GM12864 (cell line): Measurements from ENCODE around the gene MORN2.

Experiments
- DNase-seq: peaks from one replicate; pipeline ENCODE4 v3.0.0-alpha.2; 2011; ENCODE audit warnings: low read depth
- H3K4me3 ChIP-seq: 2 replicates; pipeline ENCODE4 v1.5.1; 2011; ENCODE audit warnings: mild to moderate bottlenecking, low read depth, low read length, control low read depth
- CTCF ChIP-seq: IDR thresholded peaks from 2 replicates; pipeline ENCODE4 v1.5.1; 2011; ENCODE audit warnings: low read depth, mild to moderate bottlenecking, moderate library complexity, low read length, control low read depth, inconsistent platforms; ENCODE audit errors: missing control alignments

MORN2 gene

DNA sequence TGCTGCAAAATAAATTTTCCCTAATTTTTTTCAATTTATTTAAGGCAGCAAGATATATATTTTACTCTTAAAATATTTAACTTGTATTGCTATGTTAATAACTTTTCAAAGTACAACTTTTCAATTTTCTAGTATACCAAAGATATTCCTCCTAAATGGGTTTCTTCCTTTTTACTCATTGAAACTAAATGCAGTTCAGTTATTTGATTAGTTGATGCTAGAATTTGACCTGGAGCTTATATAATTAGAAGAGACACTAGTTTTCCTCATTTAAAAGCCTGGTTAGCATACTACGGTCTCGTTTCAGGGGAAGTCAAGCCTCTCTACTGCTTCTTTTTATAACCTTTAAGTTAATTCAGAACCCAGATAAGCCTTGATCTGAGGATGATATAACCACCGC lies 13.8 kb downstream of the MORN2 start, which contains the start of gene ARHGEF33:
Gene ARHGEF33, plus strand, starts transcription at position 301 of the 400 bp plus-strand sequence. CDS start 29,573 bp downstream, outside the sequence.
- no peak for TF ChIP-seq CTCF
- no peak for DNase-seq
- H3K4me3 ChIP-seq, result no peak within 1 kb of the TSS

GRCh38 chr2:38892819-38893218 lies 17.0 kb downstream of the MORN2 start:
- no peak for DNase-seq
- no peak overlapping the region for H3K4me3 ChIP-seq
- TF ChIP-seq CTCF, result no peak

DNA sequence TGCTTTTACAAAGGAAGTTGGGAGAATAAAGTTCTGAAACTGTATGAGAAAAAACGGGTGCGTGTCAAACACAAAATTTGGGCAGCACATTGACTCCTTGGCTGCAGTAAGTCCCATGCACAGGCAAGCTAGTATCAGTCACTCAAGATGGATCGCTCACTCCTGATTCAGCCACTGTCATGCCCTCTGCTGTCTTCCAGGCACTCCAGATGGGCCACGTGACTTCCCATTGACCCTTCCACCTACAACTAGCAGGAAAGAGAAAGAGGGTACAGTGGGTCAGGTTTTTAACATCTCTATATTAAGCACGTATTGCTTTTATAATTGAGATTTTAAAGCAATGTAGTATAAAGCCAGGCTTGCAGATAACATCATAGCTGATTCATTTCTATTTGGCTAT lies 22.5 kb downstream of the MORN2 start:
- TF ChIP-seq CTCF, result no peak
- no peak for DNase-seq
- H3K4me3 ChIP-seq, result no peak overlapping the region

DNA sequence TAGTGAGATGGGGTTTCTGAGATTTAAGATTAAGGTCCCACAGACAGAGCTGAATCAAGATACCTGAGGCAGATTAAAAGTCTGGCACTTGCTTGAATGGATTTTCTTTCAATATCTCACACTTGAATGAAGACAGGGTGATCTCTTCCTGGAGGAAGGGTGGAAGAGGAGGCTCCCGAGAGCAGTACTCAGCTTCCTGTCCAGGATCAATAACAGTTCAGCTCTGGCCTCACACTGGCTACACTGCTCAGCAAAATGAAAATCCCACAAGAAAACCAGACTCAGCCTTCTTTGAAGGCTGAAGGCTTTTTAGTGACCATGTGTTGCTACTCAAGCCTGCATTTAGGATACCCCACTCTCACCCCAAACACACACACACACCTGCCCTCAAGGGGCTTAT lies 24.9 kb downstream of the MORN2 start:
- no peak for TF ChIP-seq CTCF
- DNase-seq, result no peak
- no peak overlapping the region for H3K4me3 ChIP-seq

DNA sequence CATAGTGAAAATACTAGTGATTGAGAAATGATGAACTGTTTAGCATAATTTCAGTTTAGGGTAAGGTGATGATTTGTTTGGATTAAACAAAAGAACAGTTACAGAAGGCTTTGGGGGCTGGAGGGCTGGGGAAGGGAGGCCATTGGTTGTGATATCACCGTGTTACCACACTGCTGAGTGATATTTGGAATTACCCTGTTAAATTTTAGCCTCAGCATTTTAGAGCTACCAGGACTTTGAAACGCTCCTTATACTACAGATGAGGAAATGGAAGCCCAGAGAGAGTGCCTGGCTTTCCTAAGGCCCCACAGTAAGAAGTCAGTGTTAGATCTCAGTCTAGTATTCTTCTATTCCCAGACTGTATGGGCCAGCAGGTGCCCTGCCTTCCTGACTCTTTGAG lies 29.5 kb downstream of the MORN2 start:
- H3K4me3 ChIP-seq, result no peak overlapping the region
- no peak for DNase-seq
- TF ChIP-seq CTCF, result no peak

DNA sequence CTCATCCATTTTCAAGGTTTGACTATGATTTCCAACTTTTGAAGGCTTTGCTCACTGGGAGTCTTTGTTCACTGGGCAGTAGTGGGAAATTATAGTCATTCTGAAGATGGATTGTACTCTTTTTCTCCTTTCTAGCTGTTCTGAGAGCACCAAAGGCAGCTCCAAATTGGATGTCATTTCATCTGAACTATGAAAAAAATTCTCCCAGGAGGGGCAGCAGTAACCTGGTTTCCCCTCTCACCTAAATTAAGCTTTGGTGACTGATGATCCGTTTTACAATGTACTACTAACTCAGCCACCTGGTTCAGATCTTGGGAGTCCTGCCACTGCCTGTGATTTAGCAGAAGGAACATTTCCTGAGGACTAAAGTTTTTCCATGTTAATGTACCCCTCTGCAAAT lies 31.5 kb downstream of the MORN2 start:
- DNase-seq, result no peak

More for the DNA sequence above, 31.5 kb downstream of the MORN2 start:
- no peak overlapping the region for H3K4me3 ChIP-seq
- no peak for TF ChIP-seq CTCF
